H1 (cell line): ENCODE measurements around the gene PNPLA1. TPM values are rescaled to one million over a fixed set of nuclear protein-coding genes. Genes with fewer than 3 reads are reported as not detected.

ENCODE experiments used
- CBX5 ChIP-seq: fragments of 300-800, 300-1000 bp; sonication (generic); IDR thresholded peaks from 2 replicates; pipeline ENCODE4 v1.7.1; 2016; ENCODE audit warnings: antibody characterized with exemption, low read length, low read depth
- polyA plus RNA-seq, 7 experiments: library from polyadenylated mRNA; depleted of rRNA in 3 of 7; stranded (reverse) in 5 of 7; unstranded in 2 of 7; fragments of >200 nt in 5 of 7; fragments of 200-250 nt in 2 of 7; gene quantifications; 1 replicate in 5 of 7; 2 replicates in 1 of 7; 4 replicates in 1 of 7; pipeline versions ENCODE4 v1.2.1 to v1.2.3, GENCODE V29; 2011 to 2013; ENCODE audit warnings: missing spikeins in 2 of 7, mixed read lengths in 2 of 7
- total RNA-seq: library from RNA; stranded (reverse); fragmentation: NEBNext Ultra II Directional; extraction: Animal tissue kit (Norgen Biotek cat#: 25700); gene quantifications from 2 replicates; pipeline ENCODE4 v1.2.1, GENCODE V29; 2021
- TF ChIP-seq, protein P1 (sequence below): fragments of 300-600 bp; sonication (generic); IDR thresholded peaks from 2 replicates; pipeline ENCODE4 v1.7.1; 2012; ENCODE audit warnings: low read length, moderate library complexity, mild to moderate bottlenecking, inconsistent platforms; ENCODE audit not compliant: insufficient replicate concordance

The PNPLA1 gene
- total and polyA plus RNA-seq, 2 of the 8 experiments (the other 6 are each of a cell fraction or from before 2014, with no cell fraction given) = not detected

DNA sequence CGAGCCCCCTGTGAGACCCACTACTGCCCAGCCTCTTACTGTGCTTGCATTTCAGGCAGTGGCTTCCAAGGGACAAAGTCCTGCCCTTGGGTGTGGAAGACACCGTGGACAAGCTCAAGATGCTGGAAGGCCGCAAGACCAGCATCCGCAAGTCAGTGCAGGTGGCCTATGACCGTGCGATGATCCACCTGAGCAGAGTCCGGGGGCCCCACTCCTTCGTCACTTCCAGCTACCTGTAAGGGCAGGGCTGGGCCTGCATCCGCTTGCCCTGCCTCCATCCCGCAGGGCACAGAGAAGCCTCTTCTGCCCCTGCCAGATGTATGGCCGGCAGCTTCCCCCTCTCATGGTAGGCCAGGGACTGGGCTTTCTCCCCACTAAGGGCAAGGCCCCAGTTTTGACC lies 39.5 kb upstream of the PNPLA1 start (continued):
- TF ChIP-seq, protein P1, sequence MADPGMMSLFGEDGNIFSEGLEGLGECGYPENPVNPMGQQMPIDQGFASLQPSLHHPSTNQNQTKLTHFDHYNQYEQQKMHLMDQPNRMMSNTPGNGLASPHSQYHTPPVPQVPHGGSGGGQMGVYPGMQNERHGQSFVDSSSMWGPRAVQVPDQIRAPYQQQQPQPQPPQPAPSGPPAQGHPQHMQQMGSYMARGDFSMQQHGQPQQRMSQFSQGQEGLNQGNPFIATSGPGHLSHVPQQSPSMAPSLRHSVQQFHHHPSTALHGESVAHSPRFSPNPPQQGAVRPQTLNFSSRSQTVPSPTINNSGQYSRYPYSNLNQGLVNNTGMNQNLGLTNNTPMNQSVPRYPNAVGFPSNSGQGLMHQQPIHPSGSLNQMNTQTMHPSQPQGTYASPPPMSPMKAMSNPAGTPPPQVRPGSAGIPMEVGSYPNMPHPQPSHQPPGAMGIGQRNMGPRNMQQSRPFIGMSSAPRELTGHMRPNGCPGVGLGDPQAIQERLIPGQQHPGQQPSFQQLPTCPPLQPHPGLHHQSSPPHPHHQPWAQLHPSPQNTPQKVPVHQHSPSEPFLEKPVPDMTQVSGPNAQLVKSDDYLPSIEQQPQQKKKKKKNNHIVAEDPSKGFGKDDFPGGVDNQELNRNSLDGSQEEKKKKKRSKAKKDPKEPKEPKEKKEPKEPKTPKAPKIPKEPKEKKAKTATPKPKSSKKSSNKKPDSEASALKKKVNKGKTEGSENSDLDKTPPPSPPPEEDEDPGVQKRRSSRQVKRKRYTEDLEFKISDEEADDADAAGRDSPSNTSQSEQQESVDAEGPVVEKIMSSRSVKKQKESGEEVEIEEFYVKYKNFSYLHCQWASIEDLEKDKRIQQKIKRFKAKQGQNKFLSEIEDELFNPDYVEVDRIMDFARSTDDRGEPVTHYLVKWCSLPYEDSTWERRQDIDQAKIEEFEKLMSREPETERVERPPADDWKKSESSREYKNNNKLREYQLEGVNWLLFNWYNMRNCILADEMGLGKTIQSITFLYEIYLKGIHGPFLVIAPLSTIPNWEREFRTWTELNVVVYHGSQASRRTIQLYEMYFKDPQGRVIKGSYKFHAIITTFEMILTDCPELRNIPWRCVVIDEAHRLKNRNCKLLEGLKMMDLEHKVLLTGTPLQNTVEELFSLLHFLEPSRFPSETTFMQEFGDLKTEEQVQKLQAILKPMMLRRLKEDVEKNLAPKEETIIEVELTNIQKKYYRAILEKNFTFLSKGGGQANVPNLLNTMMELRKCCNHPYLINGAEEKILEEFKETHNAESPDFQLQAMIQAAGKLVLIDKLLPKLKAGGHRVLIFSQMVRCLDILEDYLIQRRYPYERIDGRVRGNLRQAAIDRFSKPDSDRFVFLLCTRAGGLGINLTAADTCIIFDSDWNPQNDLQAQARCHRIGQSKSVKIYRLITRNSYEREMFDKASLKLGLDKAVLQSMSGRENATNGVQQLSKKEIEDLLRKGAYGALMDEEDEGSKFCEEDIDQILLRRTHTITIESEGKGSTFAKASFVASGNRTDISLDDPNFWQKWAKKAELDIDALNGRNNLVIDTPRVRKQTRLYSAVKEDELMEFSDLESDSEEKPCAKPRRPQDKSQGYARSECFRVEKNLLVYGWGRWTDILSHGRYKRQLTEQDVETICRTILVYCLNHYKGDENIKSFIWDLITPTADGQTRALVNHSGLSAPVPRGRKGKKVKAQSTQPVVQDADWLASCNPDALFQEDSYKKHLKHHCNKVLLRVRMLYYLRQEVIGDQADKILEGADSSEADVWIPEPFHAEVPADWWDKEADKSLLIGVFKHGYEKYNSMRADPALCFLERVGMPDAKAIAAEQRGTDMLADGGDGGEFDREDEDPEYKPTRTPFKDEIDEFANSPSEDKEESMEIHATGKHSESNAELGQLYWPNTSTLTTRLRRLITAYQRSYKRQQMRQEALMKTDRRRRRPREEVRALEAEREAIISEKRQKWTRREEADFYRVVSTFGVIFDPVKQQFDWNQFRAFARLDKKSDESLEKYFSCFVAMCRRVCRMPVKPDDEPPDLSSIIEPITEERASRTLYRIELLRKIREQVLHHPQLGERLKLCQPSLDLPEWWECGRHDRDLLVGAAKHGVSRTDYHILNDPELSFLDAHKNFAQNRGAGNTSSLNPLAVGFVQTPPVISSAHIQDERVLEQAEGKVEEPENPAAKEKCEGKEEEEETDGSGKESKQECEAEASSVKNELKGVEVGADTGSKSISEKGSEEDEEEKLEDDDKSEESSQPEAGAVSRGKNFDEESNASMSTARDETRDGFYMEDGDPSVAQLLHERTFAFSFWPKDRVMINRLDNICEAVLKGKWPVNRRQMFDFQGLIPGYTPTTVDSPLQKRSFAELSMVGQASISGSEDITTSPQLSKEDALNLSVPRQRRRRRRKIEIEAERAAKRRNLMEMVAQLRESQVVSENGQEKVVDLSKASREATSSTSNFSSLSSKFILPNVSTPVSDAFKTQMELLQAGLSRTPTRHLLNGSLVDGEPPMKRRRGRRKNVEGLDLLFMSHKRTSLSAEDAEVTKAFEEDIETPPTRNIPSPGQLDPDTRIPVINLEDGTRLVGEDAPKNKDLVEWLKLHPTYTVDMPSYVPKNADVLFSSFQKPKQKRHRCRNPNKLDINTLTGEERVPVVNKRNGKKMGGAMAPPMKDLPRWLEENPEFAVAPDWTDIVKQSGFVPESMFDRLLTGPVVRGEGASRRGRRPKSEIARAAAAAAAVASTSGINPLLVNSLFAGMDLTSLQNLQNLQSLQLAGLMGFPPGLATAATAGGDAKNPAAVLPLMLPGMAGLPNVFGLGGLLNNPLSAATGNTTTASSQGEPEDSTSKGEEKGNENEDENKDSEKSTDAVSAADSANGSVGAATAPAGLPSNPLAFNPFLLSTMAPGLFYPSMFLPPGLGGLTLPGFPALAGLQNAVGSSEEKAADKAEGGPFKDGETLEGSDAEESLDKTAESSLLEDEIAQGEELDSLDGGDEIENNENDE = no peak
- TF ChIP-seq CBX5 = no peak
